ENCODE measurements around the gene CEP170.
"Not testable (repeated sequence)": the region's sequence is repeated elsewhere in the genome, so short reads cannot be mapped to it uniquely, and the experiment has no call there.

DNA sequence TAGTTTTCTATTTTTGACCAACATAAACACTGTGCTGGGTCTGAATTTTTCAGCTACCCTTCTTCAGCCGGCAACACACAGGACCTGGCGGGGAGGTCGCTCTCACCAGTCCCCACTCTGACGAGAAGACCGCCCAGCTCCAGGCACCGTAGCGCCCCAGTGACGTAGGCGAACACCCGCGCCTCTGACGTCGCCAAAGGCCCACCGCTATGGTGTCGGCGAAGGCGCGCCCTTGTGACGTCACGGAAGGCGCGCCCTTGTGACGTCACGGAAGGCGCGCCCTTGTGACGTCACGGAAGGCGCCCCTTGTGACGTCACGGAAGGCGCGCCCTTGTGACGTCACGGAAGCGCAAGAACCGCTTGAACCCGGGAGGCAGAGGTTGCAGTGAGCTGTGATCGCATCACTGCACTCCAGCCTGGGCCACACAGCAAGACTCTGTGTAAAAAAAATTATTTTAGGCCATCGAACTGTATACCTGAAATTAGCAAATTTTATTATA lies 153.5 kb downstream of the CEP170 start:
- TF ChIP-seq POLR2A (IDR thresholded peaks at IDR 0.05; ENCODE audit: low read depth, low read length) (peak; percentile 55), YY1 (IDR thresholded peaks at IDR 0.05; ENCODE audit: low read depth, low read length) (peak; percentile 67)
- not testable (repeated sequence) for TF ChIP-seq CEBPB (IDR thresholded peaks at IDR 0.05; ENCODE audit: borderline replicate concordance in 1 of 2, low read depth in 2 of 2, low read length in 2 of 2); SPI1 (IDR thresholded peaks at IDR 0.05; ENCODE audit: borderline replicate concordance, insufficient read depth, low read depth, low read length)
- TF ChIP-seq, protein P1, sequence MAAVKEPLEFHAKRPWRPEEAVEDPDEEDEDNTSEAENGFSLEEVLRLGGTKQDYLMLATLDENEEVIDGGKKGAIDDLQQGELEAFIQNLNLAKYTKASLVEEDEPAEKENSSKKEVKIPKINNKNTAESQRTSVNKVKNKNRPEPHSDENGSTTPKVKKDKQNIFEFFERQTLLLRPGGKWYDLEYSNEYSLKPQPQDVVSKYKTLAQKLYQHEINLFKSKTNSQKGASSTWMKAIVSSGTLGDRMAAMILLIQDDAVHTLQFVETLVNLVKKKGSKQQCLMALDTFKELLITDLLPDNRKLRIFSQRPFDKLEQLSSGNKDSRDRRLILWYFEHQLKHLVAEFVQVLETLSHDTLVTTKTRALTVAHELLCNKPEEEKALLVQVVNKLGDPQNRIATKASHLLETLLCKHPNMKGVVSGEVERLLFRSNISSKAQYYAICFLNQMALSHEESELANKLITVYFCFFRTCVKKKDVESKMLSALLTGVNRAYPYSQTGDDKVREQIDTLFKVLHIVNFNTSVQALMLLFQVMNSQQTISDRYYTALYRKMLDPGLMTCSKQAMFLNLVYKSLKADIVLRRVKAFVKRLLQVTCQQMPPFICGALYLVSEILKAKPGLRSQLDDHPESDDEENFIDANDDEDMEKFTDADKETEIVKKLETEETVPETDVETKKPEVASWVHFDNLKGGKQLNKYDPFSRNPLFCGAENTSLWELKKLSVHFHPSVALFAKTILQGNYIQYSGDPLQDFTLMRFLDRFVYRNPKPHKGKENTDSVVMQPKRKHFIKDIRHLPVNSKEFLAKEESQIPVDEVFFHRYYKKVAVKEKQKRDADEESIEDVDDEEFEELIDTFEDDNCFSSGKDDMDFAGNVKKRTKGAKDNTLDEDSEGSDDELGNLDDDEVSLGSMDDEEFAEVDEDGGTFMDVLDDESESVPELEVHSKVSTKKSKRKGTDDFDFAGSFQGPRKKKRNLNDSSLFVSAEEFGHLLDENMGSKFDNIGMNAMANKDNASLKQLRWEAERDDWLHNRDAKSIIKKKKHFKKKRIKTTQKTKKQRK (IDR thresholded peaks at IDR 0.05; ENCODE audit: low read depth, low read length): not testable (repeated sequence)
- TF ChIP-seq, protein P2, sequence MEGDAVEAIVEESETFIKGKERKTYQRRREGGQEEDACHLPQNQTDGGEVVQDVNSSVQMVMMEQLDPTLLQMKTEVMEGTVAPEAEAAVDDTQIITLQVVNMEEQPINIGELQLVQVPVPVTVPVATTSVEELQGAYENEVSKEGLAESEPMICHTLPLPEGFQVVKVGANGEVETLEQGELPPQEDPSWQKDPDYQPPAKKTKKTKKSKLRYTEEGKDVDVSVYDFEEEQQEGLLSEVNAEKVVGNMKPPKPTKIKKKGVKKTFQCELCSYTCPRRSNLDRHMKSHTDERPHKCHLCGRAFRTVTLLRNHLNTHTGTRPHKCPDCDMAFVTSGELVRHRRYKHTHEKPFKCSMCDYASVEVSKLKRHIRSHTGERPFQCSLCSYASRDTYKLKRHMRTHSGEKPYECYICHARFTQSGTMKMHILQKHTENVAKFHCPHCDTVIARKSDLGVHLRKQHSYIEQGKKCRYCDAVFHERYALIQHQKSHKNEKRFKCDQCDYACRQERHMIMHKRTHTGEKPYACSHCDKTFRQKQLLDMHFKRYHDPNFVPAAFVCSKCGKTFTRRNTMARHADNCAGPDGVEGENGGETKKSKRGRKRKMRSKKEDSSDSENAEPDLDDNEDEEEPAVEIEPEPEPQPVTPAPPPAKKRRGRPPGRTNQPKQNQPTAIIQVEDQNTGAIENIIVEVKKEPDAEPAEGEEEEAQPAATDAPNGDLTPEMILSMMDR (IDR thresholded peaks at IDR 0.05 in 2 of 3, conservative IDR thresholded peaks at IDR 0.05 in 1 of 3; ENCODE audit: control insufficient read depth in 2 of 3, extremely low read depth in 1 of 3, insufficient read depth in 1 of 3, low read depth in 3 of 3, low read length in 3 of 3): not testable (repeated sequence)
